GM19099 (cell line): ENCODE data around the gene UMAD1.

Source experiments
- POLR2A ChIP-seq: IDR thresholded peaks from 3 replicates; pipeline ENCODE4 v1.6.1; 2011; ENCODE audit warnings: low read depth; ENCODE audit not compliant: insufficient read length; ENCODE audit errors: extremely low read depth

UMAD1 gene

DNA sequence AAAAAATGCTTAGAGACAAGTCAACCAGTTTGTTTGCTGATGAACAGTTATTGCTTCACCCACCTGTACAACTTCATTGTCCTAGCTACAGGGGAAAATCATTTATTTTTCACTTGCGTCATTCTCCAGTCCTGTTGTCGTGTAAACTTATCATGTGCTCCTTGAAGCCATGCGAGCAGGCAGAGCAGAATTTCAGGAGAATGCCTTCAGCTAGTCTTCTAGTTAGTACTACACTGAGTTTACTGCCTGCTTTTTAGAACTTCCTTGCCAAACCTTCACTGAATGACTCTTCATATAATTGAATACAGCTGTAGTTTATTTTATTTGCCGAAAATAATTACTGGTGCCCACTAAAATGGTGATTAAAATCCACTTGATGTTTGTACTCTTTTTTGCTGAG, 62.3 kb downstream of the UMAD1 start:
- no peak for TF ChIP-seq POLR2A

DNA sequence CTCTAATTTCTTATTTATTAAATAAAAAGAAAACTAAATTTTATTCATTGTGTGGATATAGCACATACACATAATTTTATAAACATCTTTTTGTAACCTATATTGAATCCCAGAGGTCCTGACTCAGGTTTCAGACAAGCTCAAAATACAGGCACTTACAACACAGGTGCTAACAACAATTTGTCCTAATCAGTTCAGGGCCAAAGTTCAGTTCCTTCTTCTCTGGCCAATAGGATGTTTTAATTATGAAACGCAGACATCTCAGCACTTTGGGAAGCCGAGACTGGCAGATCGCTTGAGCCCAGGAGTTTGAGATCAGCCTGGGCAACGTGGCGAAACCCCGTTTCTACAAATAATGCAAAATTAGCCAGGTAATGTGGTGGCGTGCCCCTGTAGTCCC, 62.9 kb downstream of the UMAD1 start:
- TF ChIP-seq POLR2A = no peak

DNA sequence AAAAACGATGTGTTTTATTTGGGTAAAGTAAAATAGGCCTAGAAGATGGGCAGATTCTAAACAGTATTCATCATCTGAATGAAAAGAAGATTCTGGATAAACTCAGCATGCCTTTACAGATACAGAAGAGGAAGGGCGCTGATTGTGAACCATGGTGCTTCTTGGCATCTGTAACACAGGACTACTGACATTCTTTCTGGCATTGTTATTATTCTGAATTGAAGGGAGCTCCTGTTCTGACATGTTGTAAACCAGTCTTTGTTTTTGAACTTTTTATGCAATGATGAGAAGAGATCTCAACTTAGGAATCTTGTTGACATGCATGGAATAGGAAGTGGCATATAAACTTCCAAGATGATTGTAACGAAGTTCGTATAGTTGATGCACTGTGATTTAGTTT, 64.3 kb downstream of the UMAD1 start:
- TF ChIP-seq POLR2A = no peak

DNA sequence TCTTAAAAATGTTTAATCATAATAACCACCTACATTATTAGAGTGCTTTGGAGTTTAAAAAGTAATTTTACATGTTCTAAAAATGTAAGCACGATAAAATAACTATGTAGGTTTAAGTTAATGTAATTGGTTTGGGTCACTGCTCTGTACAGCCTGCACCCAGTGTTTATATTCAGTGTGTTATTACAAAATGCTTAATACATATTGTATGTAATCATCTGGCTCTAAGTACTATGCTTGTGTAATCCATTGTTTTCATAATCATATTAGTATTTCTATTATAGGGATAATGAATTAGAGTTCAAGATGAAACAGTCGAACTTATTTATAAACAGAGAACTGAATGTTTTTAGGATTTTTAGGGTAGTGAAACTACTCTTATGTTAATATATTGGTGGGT, 64.8 kb downstream of the UMAD1 start:
- TF ChIP-seq POLR2A = no peak

DNA sequence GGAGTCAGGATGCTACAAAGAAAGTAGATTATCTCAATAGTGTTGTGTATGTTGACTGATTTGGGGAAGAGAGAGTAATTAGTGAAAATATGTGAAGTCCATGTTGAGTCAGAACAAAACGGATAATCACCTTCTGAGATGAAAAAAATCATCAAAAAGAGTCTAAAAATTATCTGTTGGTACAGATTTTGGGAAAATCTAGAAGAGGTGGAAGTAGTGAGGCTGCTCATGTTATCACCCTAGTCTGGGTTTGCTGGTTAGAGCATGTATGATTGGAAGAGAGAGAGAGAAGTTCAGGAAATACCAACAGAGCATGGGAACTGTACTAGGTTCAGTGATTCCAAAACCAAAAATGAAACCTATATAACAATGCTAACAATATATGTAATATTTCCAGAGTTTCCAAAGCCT, 65.6 kb downstream of the UMAD1 start:
- no peak for TF ChIP-seq POLR2A

DNA sequence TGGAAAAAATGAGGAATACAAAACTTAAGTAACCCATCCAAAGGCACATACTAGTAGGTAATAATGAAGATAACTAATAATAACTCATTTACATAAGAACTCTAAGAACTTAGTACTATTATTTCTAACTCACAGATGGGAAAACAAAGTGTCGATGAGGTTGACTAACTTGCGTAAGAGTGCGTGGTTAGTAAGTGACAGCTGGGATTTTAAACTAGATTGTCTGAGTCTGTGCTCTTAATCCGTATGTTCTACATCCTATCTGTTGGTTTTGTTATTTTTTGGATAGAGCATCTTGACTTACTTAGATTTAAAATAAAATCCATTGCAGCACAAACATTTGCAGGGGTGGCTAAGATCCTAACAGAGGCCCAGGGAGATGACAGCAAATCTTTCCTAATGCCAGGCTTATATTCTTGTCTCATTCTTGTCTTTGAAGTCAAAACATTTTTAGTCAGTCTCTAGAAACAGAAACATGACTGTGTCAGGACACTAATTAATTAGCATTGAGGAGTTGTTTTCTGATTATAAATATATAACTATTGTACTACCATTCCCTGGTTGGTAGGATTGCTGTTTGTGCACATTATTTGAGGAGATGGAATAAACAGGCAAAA, 66.1 kb downstream of the UMAD1 start:
- TF ChIP-seq POLR2A = no peak

DNA sequence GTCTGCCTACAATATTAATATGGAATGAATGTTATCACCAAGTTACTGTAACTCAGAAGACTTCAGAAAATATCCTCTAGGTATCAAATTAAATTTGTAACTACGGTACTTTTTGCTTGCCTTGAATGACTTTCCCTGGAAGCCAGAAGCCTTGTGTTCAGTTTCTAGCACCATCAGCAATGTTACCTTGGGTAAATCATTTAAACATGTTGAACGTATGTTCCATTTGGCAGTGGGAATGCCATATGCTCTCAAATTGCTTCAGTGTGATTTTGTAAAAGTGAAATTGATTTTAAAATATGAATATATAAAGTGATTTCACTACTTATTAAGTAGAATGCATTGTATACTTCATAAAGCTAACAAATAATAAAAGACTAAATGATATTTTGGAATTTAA, 66.7 kb downstream of the UMAD1 start:
- TF ChIP-seq POLR2A = no peak

DNA sequence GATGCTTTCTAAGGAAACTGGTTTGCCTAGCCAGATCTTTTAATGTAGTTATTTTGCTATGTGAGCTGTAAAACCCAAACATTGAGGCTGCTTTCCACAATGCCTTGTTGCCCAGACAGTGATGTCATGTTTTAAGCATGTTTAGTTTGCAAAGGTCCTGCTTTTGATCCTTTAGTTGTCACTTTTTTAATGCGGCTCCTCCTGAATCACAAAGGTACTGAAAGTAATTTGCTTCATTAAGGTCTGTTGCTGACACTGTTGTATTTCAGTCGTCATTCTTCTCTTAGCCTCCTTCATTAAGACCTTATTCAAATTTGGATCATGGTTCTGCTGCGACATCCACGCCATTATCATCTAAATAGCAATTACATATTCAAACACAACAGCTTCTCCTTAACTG, 67.3 kb downstream of the UMAD1 start:
- no peak for TF ChIP-seq POLR2A

DNA sequence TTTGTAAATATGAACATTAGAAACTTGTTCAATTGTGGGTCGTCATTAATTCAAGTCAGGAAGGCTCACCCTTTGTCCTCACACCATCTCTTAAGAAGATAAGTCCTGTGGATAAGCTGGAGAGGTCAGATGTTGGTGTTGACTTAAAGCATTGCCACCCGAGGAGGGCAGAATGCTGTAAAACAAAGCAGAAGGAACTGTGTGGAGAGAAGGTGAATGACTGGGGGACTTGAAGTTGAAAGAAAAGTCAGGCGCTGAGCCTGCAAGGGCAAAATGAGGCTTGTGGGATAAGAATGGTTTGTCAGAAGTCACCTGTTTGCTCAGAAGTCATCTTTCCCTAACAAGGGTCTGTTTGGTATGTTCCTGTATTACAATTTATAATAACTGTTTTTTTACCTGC, 68.7 kb downstream of the UMAD1 start:
- TF ChIP-seq POLR2A = no peak

DNA sequence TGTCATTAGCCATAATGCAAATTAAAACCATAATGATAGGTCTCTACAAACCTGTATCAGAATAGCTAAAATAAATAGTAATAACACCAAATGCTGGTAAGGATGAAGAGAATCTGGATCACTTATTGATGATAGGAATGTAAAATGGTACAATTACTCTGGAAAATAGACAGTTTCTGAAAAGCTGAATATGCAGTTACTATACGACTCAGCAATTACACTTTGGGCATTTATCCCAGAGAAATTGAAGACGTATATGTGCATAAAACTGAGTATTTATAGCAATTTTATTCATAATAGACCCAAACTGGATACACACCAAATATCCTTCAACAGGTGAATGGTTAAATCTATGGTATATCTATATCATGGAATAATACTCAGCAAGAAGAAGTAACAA, 69.9 kb downstream of the UMAD1 start:
- TF ChIP-seq POLR2A = no peak

DNA sequence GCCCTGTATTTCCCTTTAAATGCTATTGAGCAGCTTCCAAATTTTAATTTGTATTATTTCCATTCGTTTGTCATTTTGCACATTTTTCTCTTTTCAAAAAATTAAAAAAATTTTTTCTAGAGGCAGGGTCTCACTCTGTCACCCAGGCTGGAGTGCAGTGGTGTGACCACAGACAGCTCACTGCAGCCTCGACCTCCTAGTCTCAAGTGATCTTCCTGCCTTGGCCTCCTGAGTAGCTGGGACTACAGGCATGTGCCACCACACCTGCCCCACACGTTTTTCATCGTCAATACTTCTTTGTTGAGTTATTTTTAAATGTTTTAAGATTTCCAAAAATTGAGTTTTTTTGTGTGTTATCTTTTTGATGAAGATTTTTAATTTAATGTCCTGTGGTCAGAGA, 73.2 kb downstream of the UMAD1 start:
- no peak for TF ChIP-seq POLR2A

DNA sequence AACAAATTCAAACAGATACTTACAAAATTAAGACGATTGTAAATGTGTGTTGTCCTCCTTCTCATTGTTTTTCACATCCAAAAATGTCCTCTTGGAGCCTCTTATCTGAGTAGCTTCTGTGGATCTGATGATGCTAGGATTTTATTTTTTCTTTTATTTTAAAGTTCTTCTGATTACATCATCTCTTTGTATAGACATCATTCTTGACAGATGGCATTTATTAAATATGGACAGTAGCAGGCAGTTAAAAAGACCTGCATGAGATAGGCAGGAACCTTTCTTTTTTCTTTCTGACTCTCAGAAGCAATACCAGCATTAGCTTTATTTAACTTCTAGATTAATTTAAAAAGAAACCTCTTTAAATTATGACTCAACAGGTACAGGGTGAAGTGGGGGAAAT, 77.9 kb downstream of the UMAD1 start, which contains the start of gene RPA3:
Gene RPA3 (minus strand): TSS at position 116 of the 400 bp plus-strand sequence. CDS start 78,189 bp downstream, outside the sequence.
- TF ChIP-seq POLR2A = no peak

DNA sequence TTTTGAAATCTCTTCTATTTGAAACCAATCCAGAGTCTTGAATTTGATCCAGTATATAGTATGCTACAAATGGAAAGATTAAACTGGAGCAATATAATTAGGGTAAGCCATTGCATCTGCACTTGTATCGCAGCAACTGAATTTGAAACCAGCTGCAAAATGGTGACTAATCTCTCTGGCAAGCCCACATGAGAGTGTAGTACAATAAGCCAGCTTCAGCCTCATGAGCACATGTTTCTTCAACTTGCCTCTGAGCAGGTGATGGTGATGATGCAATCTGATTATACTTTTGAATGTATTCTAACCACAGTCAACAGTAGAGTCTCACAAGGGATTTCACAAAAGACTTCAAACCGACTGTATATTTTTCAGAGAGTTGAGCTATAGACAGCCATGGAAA, 78.7 kb downstream of the UMAD1 start:
- TF ChIP-seq POLR2A = no peak

DNA sequence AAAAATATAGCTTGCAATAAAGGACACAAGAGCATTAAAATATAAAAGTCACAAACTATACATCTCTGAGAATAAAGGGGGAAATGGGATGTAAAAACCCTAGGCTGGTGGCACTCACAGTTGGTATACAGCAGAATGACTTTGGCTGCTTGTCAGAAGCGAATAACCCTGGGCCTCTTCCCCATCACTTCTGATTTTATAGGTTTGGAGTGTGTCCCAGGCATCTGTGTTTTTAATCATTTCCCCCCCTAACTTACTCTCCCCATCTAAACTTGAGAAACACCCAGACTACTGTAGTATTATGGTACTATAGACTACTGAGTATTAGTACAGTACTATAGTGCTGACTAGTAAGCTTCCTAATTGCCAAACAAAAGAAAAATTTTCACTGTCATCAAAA, 79.6 kb downstream of the UMAD1 start:
- no peak for TF ChIP-seq POLR2A

DNA sequence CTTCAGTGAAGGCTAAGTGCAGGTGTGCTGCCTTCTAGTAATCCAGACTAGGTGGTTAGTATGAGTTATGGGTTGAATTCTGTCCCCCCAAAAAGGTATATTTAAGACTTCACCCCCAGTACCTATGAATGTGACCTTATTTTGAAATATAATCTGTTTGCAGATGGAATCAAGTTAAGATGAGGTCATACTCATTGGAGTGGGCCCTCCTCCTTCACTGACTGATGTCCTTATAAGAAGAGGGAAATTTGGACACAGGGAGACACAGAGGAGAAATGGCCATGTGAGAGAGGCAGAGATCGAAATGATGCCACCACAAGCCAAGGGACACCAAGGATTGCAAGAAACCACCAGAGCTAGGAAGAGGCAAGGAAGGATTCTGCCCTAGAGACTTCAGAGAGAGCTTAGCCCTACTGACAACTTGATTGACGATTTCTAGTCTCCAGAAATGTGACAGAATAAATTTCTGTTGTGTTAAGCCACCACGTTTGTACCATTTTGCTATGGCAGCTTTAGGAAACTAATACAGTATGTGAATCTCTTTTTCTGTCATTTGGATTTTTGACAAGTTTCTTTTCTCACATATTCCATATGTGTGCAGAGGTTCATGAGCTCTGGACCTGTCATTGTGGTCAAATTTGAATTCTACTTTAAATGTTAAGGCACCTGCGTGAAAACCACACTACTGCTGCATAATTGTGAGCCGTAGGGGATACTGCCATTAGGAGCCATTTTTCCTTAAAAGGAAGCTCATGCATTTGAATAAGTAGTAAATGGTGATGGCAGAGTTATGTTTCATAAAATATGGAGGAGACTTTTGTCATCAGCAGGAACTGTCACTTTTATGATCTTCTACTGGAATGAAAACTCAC, 80.4 kb downstream of the UMAD1 start:
- no peak for TF ChIP-seq POLR2A

DNA sequence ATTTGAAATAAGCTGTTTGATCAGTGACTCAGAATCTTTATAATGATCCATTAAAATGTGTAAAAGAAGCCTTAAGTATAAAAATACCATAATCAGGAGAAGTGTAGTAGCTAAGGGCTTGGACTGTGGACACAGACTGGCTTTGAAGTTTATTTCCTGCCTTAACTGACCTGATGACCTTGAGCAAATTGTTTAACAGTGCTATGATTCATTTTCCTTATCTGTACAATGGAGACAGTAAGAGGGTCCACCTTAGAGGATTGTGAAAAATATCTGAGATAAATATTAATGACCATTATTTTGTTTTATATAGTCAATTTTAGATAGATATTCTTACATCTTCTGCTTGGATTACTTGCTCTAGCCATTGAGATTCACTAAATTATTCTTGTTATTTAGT, 91.2 kb downstream of the UMAD1 start:
- TF ChIP-seq POLR2A = no peak
